Gastrocnemius medialis (tissue), 4 donors: Measurements from ENCODE around the gene P4HA3.

Experiments used
- POLR2A ChIP-seq, 2 donors: fragments of 450-650 bp; IDR thresholded peaks; one replicate each; pipeline ENCODE4 v1.6.1; 2017; ENCODE audit warnings: antibody characterized with exemption in 2 of 2, mild to moderate bottlenecking in 2 of 2, moderate library complexity in 2 of 2
- TF ChIP-seq, protein P1 (sequence below), 5 experiments: fragments of 450-650 bp in 3 of 5; fragments of 200-600 bp in 2 of 5; sonication (generic) in 2 of 5; IDR thresholded peaks in 4 of 5; conservative IDR thresholded peaks in 1 of 5; 1 replicate in 4 of 5; 2 replicates in 1 of 5; pipeline ENCODE4 v1.5.1; 2016 to 2019; ENCODE audit warnings: antibody characterized with exemption in 5 of 5, mild to moderate bottlenecking in 3 of 5, moderate library complexity in 3 of 5

DNA sequence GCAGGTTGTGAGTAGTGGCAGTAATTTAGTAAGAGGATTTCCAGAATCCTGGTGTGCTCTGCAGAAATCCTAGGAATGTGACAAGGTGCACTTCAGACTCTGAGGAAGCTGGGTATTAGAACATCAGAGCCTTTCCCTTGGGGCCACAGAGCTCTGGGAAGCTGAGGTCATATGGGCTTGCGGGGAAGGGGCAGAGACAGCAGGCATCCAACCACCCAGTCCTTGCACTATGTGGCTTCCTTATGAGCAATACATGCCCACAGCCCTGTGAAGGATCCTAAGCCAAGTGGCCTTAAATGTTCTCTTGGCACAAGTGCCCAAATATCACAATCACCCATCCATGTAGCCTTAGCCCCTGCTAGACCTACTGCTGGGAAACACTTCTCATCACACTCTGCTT is 46.2 kb downstream of the P4HA3 start:
- TF ChIP-seq, protein P1, sequence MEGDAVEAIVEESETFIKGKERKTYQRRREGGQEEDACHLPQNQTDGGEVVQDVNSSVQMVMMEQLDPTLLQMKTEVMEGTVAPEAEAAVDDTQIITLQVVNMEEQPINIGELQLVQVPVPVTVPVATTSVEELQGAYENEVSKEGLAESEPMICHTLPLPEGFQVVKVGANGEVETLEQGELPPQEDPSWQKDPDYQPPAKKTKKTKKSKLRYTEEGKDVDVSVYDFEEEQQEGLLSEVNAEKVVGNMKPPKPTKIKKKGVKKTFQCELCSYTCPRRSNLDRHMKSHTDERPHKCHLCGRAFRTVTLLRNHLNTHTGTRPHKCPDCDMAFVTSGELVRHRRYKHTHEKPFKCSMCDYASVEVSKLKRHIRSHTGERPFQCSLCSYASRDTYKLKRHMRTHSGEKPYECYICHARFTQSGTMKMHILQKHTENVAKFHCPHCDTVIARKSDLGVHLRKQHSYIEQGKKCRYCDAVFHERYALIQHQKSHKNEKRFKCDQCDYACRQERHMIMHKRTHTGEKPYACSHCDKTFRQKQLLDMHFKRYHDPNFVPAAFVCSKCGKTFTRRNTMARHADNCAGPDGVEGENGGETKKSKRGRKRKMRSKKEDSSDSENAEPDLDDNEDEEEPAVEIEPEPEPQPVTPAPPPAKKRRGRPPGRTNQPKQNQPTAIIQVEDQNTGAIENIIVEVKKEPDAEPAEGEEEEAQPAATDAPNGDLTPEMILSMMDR (IDR thresholded peaks at IDR 0.05 in 4 of 5, conservative IDR thresholded peaks at IDR 0.05 in 1 of 5), result no peak
- TF ChIP-seq POLR2A (IDR thresholded peaks at IDR 0.05), result no peak
